GM19324 (cell line): ENCODE data around the gene EIF4E1B.
"Not testable (repeated sequence)": the region's sequence is repeated elsewhere in the genome, so short reads cannot be mapped to it uniquely, and the experiment has no call there.

Source experiments
- ATAC-seq: cut with Tn5 transposase; IDR thresholded peaks from one replicate; pipeline ENCODE4 v1.9.1; 2021; ENCODE audit warnings: mild to moderate bottlenecking, moderate library complexity; ENCODE audit not compliant: unreplicated experiment, low FRiP score

EIF4E1B gene, protein sequence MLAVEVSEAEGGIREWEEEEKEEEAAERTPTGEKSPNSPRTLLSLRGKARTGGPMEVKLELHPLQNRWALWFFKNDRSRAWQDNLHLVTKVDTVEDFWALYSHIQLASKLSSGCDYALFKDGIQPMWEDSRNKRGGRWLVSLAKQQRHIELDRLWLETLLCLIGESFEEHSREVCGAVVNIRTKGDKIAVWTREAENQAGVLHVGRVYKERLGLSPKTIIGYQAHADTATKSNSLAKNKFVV

DNA sequence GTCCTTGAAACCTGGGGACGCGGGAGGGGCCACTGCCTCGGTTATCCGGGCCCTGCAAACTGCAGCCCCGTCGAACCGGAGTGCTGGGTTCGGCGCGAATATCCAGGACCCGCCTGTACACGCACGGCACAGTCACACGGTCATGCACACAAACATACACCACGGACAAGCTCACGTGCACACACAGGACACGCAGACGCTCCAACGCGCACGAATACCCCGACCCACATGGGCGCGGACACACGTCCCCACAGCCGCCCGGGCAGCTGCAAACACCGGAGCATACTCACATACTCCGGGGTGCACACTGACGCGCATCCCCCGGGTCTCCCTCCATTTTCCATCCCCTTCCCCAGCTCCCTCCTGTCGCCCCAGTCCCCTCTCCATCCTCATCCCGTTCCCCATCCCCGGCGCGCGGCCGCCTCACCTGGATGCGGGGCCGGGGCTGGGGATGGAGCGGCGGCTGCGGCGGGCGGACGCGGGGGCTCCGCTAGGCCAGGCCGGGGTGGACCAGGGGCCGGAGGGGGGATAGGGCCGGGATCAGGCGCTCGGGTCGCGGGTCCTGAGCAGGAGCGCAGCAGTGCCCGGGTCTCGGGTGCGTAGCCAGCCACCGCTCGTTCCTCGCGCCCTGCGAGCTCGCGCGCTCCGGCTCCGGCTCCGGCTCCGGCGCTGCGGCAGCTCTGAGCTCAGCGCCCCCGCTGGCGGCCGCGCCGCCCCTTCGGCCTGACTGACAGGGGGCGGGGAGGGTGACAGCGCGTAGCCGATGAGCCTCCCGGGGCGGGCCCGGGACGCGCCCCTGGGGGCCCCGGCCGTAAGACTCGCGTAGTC, at the start of gene EIF4E1B, which contains the start of gene SNCB:
EIF4E1B (plus strand) TSS at position 823 of the 828 bp plus-strand sequence. CDS start 12,113 bp downstream, outside the sequence.
SNCB (minus strand) TSS at position 682 of the 828 bp plus-strand sequence. CDS start 880 bp downstream, outside the sequence.
- ATAC-seq: no peak

DNA sequence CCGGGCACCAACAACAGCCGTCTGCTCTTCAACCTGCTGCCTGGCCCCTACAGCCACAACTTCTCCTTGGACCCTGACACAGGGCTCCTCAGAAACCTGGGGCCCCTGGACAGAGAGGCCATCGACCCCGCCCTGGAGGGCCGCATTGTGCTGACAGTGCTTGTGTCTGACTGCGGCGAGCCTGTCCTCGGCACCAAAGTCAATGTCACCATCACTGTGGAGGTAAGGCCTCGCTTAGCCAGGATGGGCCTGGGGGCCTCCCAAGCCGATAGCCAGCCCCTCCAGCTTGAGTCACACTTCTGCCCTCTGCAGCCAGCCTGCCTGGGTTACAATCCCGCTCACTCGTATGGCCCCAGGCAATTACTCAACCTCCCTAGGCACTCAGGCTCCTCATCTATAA, 49.1 kb upstream of the EIF4E1B start:
- ATAC-seq: no peak

DNA sequence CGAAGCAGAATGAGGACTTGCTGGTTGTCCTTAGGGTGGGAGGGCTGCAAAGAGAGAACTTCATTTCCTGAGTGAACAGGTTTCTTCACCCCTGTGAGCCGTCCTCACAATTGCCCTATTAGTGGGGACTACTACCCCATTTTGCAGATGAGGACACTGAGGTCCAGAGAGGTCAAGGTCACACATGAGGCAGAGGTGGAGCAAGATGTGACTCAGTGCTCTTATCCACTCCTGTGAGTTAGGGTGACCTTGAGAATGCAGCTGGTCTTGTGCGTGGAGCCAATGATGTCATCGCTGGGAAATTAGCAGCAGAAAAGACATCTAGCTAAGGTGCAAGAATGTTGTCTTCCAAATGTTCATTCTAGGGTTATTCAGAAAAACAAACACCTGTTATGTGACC, 47.4 kb upstream of the EIF4E1B start:
- ATAC-seq: no peak

DNA sequence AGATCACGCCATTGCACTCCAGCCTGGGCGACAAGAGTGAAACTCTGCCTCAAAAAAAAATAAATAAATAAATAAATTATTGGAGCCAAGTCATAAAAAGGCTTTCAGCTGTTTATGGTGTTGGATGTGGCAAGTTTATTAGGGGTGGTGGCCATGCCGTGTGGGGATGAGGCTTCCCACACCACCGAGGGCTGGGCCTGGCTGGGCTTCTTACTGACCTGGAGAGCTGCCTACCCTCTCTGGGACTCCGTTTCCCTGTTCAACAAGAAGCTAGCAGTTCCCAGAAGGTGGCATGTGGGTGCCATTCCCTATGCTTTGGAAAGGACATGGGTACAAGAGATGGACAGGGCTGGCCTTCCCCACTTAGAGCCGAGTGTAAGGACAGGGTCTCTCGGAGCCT, 43.1 kb upstream of the EIF4E1B start:
- no peak for ATAC-seq

DNA sequence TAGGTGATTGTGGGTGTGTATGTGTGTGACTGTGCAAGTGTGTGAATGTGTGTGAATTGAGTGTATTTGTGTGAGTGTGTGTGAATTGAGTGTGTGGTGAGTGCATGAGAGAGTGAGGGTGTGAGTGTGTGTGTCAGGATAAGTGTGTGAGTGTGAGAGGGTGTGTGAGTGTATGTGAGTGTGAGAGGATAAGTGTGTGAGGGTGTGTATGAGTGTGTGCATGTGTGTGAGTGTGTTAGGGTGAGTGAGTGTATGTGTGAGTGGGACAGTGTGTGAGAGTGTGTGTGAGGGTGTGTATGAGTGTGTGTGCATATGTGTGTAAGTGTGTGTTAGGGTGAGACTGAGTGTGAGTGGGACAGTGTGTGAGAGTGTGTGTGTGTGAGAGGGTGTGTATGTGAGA, 42.2 kb upstream of the EIF4E1B start:
- no peak for ATAC-seq

DNA sequence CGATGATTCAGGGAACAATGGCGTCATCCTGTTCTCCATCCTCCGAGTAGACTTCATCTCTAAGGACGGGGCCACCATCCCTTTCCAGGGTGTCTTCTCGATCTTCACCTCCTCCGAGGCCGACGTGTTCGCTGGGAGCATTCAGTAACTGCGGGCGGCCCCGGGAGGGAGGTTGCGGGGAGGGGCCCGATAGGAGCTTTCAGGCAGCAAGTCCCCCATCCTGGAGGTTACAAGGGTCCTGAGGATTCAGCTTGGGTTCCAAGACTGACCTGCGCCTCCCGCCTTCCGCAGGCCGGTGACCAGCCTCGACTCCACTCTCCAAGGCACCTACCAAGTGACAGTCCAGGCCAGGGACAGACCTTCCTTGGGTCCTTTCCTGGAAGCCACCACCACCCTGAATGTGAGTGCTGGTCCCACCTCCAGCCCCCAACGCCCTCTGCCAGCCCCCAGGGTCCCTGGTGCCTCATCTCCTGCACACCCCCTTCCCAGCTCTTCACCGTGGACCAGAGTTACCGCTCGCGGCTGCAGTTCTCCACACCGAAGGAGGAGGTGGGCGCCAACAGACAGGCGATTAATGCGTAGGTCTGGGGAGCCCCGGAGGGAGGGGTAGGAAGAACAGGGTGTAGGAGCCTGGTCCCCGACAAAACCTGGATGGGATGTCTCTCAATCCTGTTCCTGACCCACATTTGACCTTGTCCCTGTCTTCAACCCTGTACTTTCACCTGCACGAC, 41.3 kb upstream of the EIF4E1B start:
- no peak for ATAC-seq

DNA sequence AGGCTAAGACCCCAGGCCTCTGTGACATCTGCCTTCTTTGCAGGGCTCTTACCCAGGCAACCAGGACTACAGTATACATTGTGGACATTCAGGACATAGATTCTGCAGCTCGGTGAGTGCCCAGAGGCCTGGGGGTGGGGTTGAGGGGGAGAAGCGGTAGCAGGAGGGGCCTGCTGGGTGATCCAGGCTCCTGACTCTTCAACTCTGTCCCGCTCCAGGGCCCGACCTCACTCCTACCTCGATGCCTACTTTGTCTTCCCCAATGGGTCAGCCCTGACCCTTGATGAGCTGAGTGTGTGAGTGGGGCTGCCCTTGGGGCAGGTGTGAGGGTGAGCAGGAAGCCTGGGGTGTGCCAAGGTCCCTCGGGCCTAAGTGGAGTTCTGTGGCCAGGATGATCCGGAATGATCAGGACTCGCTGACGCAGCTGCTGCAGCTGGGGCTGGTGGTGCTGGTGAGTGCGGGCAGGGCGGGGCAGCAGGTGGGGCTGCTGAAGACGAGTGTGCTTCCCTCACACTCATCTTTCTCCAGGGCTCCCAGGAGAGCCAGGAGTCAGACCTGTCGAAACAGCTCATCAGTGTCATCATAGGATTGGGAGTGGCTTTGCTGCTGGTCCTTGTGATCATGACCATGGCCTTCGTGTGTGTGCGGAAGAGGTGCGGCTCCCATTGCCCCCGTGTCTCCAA, 40.3 kb upstream of the EIF4E1B start:
- ATAC-seq: no peak

DNA sequence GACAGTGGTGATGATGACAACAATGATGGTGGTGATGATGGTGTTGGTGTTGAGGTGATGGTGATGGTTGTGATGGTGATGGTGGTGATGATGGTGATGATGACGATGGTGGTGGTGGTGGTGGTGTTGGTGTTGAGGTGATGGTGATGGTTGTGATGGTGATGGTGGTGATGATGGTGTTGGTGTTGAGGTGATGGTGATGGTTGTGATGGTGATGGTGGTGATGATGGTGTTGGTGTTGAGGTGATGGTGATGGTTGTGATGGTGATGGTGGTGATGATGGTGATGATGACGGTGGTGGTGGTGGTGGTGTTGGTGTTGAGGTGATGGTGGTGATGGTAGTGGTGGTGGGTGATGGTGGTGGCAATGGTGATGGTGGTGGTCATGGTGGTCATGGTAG, 38.8 kb upstream of the EIF4E1B start:
- not testable (repeated sequence) for ATAC-seq

DNA sequence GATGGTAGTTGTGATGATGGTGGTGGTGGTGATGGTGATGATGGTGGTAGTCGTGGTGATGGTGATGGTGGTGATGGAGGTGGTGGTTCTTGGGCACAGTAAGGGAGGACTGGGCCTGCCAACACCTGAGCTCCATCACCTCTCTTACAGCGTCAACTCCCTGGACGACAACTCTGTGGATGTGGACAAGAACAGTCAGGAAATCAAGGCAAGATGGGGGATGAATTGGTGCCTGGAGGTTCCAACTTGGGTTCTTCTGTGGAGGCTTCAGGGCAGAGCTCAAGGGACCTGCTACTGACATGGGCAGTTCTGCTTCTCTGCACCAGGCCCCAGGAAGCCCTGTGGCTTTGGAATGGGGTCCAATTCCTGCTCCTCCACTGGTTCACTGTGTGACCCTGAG, 37.9 kb upstream of the EIF4E1B start:
- ATAC-seq: no peak

DNA sequence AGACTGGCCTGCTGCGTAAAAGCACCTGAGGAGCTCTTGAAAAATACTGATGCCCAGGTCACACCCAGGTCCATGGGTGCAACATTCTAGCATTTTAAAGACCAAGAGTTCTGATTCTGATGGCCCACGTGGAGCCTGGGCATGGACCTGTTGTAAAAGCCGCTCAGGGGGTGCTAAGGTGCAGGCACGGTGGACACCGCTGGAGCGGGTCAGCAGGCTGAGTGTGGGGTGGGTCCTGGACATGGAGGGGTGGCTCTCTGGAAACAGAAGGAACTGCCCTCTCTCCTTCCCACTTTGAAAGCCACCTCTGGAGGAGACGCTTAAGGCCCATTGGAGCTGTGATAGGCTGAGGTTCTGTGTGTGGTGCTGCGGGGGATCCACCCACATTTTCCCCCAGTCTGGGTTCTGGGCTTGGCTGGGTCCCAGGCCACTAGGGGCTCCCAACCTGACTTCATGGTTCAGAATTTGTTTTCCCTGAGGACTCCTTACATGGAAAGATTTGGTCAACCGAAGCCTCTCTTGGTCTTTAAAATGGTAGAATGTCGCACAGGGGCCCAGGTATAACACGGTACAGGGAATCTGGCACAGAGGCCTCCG, 37.1 kb upstream of the EIF4E1B start:
- ATAC-seq: no peak

DNA sequence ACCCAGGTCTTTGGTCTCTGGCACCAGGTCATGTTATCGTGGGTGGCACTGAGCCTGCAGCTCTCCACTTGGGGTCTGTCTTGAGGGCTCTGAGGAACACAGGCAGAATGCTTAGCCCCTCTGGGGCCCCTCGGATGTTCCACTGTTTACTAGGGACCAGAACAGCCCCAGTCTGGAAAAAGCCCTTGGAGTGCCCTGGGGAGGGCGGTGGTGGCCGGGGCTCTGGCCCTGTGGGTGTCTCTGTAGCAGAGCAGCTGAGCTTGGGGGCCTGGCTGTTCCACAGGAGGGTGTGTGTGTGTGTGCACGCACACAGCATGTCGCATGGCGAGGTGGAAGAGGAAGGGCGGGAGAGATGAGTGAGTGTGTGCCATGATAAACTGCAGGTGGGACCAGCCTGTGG, 35.9 kb upstream of the EIF4E1B start:
- no peak for ATAC-seq

DNA sequence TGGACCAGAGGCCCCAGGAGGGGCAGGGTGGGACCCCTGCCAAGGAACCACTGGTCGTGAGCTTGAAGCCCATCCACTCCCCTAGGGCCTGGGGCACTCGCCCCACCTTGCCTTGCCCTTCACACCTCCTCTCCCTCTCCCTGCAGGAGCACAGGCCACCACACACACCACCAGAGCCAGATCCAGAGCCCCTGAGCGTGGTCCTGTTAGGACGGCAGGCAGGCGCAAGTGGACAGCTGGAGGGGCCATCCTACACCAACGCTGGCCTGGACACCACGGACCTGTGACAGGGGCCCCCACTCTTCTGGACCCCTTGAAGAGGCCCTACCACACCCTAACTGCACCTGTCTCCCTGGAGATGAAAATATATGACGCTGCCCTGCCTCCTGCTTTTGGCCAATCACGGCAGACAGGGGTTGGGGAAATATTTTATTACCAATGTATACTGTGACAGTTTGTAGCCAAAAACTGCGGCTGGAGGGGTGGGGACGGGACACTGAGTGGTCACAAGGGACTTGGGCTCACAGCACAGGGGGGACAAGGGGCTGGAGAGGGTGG, 35.0 kb upstream of the EIF4E1B start:
- ATAC-seq: no peak

DNA sequence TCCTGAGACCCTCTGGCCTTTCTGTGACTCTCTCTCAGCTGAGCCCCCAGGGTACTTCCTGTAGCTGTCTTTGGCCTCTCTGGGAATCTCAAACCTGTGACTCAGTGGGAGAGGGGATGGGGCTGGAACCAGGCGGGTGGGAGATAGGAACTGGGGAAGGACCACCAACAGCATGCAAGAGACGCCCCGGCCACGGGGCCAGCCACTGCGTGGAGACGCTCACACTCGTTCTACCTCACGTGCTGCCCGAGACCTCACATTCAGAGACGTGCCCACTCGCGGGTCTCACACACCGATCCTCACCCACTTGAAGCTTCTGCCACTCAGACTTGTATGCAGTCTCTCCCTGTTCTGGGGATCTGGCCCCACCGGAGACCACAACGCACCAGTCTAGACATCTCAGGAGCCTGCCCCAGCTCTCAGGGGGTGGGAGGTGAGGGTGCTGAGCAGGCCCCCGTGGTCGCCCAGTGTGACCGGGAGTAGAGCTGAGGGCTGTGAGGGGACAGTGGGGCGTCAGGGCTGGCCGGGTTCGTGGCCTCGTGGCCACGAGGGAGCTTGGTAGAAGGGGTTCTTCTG, 34.3 kb upstream of the EIF4E1B start:
- ATAC-seq: no peak

DNA sequence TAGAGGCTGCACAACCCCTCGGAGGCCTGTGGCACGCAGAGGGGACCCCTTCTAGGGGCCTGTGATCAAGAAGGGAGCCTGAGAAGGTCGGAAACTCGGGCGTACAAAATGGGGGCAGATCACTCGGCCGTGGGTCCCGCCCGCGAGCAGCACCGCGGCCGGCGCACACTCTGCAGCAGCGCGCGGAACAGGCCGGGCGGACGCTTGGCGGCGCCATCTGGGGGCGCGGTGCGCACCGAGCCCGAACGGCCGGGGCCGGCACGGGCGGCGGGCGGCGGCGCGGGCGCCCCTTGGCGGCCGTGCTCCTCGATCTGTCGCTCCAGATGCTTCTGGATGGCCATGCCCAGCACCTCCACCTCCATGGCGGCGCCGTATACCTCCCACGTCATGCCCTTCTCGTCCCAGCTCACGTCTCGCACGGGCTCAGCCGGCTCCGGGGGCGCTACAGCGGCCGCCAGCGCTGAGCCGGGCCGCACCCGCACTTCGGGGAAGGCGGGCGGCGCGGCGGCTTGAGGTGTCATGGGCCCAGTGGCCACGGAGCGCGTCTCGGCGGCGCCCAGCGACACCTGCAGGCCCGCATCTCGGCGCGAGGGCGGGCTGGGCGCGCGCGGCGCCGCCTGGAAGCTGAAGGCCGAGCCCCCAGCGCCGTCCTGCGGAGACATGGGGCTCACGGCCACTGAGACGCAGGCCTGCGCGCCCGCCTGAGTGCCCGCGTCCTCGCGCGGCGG, 33.6 kb upstream of the EIF4E1B start:
- no peak for ATAC-seq

DNA sequence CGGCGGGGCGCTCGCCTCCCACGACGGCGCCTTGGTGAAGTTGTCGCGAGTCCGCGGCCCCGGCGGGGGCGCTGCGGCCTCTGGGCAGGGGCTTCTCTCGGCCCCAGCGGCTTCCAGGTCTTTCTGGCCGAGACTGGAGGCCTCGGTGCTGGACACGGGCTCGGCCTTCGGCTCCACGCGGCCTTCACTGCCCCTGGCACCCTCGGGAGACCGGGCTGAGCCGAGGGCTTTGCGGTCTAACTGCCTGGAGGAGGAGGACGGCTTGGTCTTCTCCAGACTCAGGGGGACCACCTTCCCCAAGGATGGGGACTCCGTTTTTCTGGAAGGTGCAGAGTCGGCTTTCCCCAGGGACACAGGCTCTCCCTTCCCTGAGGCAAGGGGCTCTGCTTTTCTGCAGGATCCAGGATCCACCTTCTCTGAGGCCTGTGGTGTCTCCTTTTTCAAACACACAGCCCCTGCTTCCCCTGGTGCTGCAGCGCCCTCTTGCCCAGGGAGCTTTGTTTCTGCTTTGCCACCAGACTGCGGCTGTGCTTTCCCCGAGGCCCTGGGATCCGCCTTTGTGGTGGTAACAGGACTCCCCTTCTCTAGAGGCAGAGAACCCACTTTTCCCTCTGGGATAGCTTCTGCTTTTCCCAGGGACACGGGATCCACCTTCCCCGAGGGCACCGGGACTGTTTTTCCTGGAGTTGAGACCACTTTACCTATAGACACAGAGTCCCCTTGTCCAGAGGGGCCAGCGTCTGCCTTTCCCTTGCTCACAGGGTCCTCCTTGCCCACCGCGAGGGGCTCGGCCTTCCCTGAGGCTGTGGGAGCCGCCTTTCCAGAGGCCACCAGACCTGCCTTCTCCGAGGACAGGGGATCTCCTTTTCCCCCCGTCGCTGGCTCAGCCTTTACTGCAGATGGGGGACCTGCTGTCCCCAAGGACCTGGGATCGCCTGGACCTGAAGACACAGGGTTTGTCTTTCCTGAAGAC, 32.8 kb upstream of the EIF4E1B start:
- no peak for ATAC-seq

DNA sequence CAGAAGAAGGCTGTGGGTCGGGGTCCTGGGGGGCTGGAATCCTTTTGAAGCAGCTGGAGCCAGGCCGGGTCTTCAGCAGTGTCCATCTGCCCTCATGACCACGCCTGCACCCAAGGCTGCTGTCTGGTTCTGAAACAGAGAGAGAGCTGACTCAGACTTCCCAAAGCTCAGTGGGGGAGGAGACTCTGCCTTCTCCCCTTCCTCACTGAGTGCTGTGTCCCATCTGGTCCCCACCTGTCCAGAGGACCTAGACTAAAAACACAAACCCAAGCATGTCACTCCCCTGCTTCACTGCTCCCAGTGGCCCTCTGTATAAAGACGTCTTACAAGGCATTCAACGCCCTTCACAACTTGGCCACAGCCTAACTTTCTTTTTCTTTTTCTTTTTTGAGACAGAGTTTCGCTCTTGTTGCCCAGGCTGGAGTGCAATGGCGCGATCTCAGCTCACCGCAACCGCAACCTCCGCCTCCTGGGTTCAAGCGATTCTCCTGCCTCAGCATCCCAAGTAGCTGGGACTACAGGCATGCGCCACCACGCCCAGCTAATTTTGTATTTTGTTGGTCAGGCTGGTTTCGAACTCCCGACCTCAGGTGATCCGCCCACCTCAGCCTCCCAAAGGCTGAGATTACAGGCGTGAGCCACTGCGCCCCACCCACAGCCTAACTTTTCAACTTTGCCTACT, 30.6 kb upstream of the EIF4E1B start:
- not testable (repeated sequence) for ATAC-seq

DNA sequence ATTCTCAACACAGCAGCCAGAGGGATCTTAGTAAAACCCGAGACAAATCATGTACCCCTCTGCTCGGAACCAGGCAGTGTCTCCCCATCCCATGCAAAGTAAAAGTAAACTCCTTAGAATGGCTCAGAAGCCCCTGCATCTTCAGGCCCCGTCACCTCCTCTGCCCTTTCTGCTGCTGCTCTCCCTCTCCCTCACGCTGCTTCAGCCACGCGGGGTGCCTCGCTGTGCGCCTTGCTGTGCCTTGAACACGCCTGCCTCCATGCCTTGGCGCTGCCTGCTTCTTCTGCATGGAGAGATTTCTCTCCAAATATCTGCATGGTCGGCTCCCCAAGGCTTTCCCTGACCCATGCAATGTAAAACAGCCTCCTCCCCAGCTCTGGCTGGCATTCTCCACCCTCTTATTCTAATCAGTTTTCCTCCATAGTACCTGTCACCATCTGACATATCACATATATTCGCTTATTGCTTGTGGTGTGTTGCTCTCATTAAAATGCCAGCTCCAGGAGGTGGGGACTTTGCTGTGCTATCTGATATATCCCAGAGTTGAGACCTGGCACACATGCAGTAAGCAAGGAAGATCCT, 28.5 kb upstream of the EIF4E1B start:
- ATAC-seq: no peak
